Measurements from ENCODE around the gene KCTD12.

KCTD12 gene

DNA sequence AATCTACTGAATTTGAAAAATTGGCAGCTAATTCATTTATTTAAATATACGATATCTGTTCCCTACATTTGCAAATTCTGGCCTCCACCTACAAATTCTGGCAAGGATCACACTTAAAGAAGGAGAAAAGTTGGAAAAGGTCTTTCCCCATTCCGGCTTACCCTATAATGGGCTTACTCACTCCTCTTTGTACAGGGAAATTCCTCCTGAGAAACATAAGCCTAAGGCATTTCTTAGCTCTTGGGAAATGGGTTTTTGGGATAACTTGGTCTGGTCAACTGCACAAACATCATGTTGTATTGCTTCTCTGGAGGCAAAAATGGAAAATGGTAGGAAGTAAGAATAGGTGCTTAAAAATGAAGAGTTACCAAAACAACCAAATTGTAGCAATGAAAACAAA is 25.5 kb downstream of the KCTD12 start:
- no peak for DNase-seq (ENCODE audit: low read depth in 1 of 2, low spot score in 1 of 2)

DNA sequence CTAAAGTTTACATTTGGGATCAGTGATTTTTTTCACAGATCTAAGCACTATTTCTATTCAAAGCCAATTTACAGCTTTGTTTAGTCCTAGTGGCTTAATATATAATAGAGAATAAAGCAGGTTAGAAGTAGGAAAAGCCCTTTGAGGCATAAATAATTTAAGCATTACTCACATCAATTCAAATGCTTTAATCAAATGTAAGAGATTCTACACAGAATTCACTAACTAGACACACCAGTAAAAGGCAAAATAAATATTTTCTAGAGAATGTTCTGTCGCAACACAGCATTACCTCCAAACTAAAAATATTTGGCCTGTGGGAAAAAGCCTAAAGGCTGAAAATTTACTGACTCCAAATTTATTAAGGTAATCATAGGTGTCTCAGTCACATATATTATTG is 31.3 kb downstream of the KCTD12 start:
- no peak for DNase-seq (ENCODE audit: low read depth in 1 of 2, low spot score in 1 of 2)

DNA sequence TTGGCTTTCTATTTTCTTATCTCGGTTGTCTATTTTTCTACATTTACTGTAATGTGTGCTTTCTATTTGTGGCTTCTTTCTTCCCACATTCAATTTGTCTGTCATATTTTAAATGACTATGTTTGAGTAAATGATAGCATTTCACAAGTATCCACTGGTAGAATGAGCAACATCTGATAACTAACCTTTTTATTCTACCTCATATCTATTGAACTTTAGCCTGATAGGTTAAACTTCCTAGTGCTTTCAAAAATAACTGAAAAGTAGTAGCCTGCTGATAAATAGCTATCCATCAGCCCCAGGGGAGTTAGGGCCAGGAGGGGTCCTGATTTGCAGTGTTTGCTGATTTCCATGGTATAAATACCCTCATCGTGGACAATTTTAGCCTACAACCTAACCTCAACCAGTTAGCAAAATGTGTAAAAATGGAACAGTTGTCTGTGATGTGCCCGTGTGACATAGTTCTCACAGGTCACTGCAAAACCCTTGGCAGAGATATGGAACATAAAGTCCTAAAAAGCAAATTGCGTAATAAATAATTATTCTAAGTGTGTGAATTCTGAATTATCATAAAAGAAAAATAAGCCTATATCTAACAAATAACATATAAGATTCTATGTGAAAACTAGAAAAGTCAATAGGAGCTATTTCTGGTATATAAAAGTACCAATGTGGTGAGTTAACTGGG is 32.1 kb downstream of the KCTD12 start:
- no peak for DNase-seq (ENCODE audit: low read depth in 1 of 2, low spot score in 1 of 2)

DNA sequence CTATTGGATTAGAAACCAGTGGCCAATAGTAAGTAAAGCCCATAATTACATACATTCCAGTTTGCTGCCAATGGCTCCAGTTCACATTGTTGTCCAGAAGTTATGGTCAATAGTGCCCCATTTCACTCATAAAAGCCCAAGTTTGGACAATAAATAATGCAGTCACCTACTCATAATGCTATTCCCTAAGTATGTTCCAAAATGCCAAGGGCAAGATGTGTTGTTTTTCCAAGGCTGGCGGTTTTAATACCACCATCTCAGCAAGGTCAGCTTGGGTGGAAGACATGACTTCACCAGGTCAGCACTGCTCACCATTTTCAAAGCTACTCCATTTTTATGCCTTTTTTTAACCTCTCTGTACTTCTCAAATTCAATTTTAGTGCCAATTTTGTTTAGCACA is 32.7 kb downstream of the KCTD12 start:
- DNase-seq (ENCODE audit: low read depth in 1 of 2, low spot score in 1 of 2): no peak

DNA sequence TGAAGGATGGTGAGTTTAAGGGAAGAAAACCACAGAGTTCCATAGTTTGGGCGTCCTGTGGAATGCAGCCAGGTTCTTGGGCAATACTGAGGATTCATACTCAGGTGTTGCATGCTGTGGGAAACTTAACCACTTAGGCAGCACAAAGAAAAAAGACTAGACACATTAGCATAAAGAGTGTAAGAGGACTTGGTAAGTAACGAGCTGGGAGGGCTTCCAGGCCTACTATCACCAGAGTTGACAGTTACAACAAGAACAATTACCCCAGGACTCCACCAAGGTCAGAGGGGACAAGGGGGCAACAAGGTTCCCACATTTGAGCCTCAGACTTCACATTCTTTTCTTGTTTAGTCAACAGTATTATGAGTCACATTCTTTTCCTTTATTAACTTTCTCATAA is 33.2 kb downstream of the KCTD12 start:
- no peak for DNase-seq (ENCODE audit: low read depth in 1 of 2, low spot score in 1 of 2)

DNA sequence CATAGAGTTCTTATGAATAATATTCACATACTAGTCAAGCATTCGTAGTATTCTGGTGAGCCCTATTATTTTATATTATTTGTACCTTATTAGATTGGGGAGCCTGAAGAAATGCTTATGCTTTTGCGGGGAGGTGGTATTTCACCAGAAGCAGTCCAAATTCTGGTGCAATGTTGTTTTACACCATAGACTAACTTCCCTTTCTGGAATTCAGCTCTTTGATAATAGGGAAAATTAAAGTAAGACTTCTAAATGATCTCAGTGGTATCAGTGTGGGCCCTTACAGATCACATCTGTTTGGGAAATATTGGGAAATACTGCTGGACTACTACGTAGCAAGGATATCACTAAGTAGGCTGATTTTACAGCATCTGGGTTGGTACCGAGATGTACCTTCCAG is 34.2 kb downstream of the KCTD12 start:
- no peak for DNase-seq (ENCODE audit: low read depth in 1 of 2, low spot score in 1 of 2)

DNA sequence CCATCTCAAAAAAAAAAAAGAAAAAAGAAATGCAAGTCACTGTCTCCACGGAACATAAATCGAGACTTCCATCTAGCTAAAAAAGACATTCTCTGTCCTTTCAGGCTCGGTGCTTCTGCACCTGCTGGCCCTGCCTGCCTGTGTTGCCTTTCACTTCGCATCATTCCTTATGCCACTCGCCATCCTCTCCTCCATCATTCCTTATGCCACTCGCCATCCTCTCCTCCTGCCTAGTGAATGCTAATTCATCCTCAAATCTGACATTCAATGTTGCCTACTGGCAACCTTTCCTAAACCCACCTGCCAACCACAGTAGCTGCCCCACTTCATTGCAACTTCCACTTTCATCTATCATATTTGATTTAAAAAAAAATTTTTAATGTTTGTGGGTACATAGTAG is 36.7 kb downstream of the KCTD12 start:
- DNase-seq (ENCODE audit: low read depth in 1 of 2, low spot score in 1 of 2): no peak

DNA sequence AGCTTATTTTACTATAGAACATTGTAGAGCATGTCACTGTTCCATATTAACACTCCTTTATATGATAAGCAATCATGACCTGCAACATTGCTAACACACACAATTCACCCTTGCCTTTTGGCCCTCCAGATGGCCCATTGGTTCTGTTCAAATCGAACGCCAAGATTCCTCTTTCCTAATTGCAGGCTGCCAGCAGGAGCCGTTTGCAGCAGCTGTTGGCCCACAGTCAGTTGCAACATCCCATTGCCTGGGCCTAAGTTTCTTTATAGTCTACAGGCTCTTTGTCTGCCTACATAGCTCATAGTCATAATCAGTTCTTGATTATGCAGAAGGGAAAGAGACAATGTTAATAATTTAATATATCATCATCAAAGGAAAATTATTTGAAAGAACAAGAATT is 37.6 kb downstream of the KCTD12 start:
- no peak for DNase-seq (ENCODE audit: low read depth in 1 of 2, low spot score in 1 of 2)

DNA sequence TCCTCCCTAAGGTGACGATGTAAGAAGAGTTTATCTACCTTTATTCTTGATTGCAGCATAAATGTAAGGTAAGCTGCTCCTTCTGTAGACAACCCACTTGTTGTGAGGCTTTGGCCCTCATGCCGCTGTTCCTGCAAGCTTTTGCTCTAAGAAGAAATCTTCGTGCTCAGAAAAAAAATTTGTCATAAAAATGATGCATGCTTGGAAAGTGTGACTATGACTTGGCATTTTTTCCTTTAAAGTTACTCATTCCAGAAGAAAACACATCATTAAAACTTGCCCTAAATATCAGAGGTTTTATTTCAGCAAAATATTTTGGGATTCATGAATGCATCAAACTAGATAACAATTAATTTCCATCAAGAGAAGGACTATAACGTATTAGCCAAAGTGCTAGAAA is 39.8 kb downstream of the KCTD12 start:
- DNase-seq (ENCODE audit: low read depth in 1 of 2, low spot score in 1 of 2): no peak

DNA sequence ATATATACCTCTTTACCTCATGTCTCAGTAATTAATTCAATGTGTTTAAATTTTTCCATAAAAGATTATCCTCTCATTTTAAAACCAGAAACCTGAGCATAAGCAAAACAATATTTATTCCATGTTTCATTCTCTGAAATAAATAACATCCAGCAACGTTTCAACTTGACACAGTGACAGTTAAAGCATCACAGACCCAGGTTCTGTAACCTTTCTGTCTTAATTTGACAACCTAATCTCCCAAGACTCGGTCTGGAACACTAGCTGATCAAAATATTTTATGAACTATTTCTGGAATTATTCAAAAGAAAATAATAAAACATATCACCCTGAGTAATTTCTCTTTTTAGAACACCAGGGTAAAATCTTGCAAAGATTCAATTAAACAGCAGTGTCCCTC is 40.3 kb downstream of the KCTD12 start:
- DNase-seq (ENCODE audit: low read depth in 1 of 2, low spot score in 1 of 2): no peak

DNA sequence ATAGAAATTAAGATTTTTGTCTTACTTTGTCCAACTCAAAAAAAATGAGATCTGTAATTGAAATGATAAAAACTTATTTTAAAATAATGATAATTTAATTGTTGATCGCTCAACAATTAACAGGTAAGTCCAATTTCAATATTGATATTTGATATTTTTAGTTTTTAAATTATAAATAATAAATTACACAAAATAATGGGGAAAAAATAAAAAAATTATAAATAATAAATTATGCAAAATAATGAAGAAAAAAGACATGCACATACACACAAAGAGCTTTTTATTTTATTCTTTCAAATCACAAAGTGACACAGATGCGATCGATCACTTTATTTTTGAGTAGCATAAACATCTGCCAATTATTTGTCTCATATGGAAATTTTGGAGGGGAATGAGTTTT is 40.8 kb downstream of the KCTD12 start:
- DNase-seq (ENCODE audit: low read depth in 1 of 2, low spot score in 1 of 2): no peak

DNA sequence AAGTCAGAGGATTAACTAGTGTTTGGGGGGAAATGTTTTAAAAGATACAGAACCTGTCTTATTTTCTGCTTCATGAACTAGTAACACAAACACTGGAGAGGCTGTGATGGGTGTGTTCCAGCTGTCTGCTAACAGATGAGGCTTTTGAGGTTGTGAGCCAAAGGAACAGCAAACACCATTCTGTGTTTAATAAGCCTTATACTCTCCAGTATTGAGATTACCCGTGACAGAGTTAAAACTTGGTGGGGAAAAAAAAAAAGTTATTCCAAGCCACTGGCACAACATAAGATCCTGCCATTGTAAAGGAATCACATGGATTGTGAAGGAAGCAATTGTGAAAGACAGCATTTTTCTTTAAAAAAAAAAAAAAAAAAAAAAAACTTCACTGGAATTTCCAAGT is 48.4 kb downstream of the KCTD12 start:
- no peak for DNase-seq (ENCODE audit: low read depth in 1 of 2, low spot score in 1 of 2)

DNA sequence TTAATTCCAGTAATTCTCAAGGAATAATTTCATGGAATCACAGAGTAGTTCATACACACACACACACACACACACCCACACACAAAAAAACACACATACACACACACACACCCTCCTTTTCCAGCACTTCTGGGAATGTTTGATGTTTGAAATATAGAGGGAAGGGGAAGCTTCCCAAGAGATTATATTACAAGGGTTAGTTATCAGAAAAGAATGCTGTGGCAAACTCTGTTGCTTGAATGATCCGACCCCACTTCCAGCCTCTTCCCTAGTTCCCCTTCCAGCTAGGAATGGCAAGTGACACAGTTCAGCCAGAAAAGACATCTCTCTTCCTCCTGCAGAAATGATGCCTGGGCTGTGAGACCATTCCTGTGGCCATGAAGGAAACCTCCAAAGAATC is 49.9 kb downstream of the KCTD12 start:
- no peak for DNase-seq (ENCODE audit: low read depth in 1 of 2, low spot score in 1 of 2)

DNA sequence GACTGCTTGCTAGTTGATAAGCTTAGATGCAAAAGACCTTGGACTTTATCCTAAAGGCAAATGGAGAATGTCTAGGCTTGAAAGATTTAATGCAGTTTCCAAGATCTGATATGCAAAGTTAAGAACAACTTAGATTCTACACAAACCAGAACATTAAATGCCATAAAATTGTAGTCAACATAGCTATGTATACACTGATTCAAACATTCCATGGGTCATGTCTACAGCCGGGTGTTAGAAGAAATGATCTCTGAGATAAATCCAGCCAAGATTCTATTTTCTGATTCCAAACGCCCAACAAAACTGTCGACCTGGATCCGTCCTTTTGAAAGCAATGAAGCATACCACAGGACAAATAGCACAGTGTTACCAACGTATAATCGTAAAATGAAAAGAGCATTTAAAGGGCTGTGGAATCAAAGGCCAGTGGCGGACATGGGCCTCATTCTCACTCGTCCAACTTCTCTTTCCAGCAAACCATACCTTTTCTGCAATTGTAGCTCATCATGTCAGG is 52.7 kb downstream of the KCTD12 start:
- no peak for DNase-seq (ENCODE audit: low read depth in 1 of 2, low spot score in 1 of 2)

DNA sequence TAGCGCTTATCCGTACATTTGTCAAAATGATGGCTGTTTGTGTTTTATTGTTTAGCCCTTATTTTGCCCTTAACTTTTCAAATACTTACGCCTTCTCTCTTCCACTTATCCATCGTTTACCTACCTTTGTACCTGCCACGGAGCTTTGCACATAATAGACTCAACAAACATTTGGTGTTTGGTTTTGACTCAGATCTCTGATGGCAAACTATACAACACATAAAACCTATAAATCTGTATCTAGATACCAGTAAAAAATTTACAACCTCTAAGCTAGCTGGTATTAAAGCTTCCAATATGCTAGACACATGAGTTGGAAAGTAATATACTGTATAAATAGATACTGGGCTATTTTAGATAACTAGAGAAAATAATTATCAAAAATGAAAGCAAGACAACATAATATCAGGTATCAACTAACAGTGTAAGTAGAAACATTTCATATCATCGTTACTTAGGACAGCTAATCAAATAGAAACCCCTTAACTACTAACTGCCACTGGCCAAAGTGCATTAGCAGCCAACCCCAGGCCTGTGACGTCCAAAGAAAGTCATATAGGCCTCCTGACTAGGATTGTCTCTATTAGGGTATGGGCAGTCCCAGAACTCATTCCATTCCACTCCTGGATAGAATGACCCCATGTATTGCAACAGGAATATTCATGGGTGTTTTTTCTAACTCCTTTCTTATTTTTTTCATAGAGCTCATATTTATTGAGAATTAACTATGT is 53.8 kb downstream of the KCTD12 start:
- DNase-seq (ENCODE audit: low read depth in 1 of 2, low spot score in 1 of 2): no peak

DNA sequence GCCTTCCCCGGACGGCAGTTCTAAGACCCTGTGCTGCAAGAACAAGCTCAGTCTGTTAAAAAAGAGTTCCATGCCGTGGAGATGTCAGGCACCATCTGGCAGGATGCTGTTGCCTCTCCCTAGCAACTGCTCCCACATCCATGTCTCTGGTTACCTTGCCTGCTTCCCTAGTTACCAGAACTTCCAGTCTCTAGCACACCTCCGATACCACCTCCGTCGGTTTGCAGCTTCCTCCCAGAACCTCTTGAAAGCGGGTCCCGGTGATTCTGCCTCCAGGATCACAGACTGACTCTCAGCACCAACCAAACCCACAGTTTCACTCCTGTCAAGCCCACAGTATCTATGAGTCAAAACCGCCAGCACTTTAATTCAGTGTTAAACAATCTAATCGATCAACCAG is 55.4 kb downstream of the KCTD12 start:
- DNase-seq (ENCODE audit: low read depth in 1 of 2, low spot score in 1 of 2): no peak
